OCI-LY3 (cell line): ENCODE measurements around the gene PLAC9.

Experiments
- H2AFZ ChIP-seq: fragments of 200-600, 300-600 bp; shearing (Covaris generic); 2 replicates; pipeline ENCODE4 v1.6.0; 2014; ENCODE audit warnings: antibody characterized with exemption, low read depth, low read length
- H3K27ac ChIP-seq: fragments of 200-600, 300-600 bp; sonication (generic); 2 replicates; pipeline ENCODE4 v1.5.1; 2014; ENCODE audit warnings: mild to moderate bottlenecking, low read length, moderate library complexity, mixed read lengths
- H3K27me3 ChIP-seq: fragments of 200-600, 300-600 bp; sonication (generic); 2 replicates; pipeline ENCODE4 v1.6.1; 2014; ENCODE audit warnings: low read depth, low read length, mixed read lengths
- H3K36me3 ChIP-seq: fragments of 200-600, 300-600 bp; sonication (generic); replicated peaks from 2 replicates; pipeline ENCODE3; 2014; ENCODE audit warnings: low read depth, low read length, mixed read lengths
- H3K4me1 ChIP-seq: fragments of 300-600, 200-600 bp; sonication (generic); 2 replicates; pipeline ENCODE4 v1.6.1; 2014; ENCODE audit warnings: low read length, mixed read lengths
- H3K4me2 ChIP-seq: fragments of 200-600, 300-600 bp; sonication (generic); 2 replicates; pipeline ENCODE4 v1.6.1; 2014; ENCODE audit warnings: low read length, mixed read lengths
- H3K4me3 ChIP-seq: fragments of 300-600, 200-600 bp; sonication (generic); 2 replicates; pipeline ENCODE4 v1.5.1; 2014; ENCODE audit warnings: antibody characterized with exemption, mild to moderate bottlenecking, low read length, moderate library complexity
- H3K79me2 ChIP-seq: fragments of 300-600, 200-600 bp; shearing (Covaris generic); 2 replicates; pipeline ENCODE4 v1.6.1; 2014; ENCODE audit warnings: mild to moderate bottlenecking, low read length, mixed read lengths
- H3K9ac ChIP-seq: fragments of 300-600, 200-600 bp; shearing (Covaris generic); 2 replicates; pipeline ENCODE4 v1.6.0; 2014; ENCODE audit warnings: mild to moderate bottlenecking, low read length, moderate library complexity
- H3K9me3 ChIP-seq: fragments of 200-600, 300-600 bp; shearing (Covaris generic); 2 replicates; pipeline ENCODE4 v1.6.1; 2014; ENCODE audit warnings: low read length, mixed read lengths; ENCODE audit not compliant: insufficient read depth
- H4K20me1 ChIP-seq: fragments of 200-600, 300-600 bp; sonication (generic); 2 replicates; pipeline ENCODE4 v1.6.1; 2016; ENCODE audit warnings: low read length, mixed read lengths; ENCODE audit not compliant: insufficient read depth
- CTCF ChIP-seq: fragments of 200-600, 300-600 bp; sonication (generic); IDR thresholded peaks from 2 replicates; pipeline ENCODE4 v1.5.1; 2014; ENCODE audit warnings: antibody characterized with exemption, low read length, low read depth
- EZH2phosphoT487 ChIP-seq: fragments of 200-600 bp; shearing (Covaris generic); IDR thresholded peaks from 2 replicates; pipeline ENCODE4 v1.6.1; 2018; ENCODE audit warnings: antibody characterized with exemption, mixed run types, low read depth

Gene PLAC9

DNA sequence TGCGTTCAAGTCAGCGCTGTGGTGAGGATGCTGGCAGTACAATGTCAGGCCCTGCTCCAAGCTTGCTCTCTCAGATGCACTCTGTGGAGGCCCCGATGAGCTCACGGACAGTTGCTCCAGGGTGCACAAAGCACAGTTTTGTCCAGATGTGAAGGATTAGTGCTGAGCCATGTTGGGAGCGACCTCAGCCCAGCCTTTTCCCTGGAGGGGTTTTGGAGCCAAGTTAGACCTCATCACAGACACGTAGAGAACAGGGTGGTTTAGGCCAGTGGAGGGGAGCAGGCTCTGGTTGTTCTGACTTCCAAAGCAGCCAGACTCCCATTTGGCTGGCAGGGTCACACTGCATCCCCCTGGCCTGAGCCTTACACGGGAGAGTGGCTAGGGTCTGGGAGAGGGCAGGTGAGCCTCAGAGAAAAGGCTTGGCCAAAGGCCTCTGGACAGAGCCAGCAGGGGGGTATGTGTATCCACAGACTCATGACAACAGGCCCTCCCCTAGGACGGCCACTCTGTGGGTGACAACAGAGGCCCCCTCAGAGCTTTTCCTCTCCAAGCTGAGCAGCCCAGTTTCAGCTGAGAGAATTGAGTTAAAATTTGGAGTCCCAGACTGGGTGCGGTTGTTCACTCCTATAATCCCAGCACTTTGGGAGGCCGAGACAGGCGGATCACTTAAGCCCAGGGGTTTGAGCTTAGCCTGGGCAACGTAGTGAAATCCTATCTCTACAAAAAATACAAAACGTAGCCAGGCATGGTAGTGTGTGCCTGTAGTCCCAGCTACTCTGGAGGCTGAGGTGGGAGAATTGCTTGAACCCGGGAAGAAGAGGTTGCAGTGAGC is 4.7 kb downstream of the PLAC9 start:
- Histone ChIP-seq H3K79me2 (no peaks in the 10 kb centered on the region), H2AFZ (no peak overlapping the region), H3K27me3 (no peaks in the 10 kb centered on the region), H3K9me3 (no peaks in the 10 kb centered on the region), H3K36me3 (no peaks in the 10 kb centered on the region), H3K4me3 (no peak overlapping the region), H3K27ac (no peak overlapping the region), H3K4me1 (no peaks in the 10 kb centered on the region), H4K20me1 (no peaks in the 10 kb centered on the region), H3K4me2 (no peak overlapping the region), H3K9ac (no peak overlapping the region)
- TF ChIP-seq CTCF (no peak), EZH2phosphoT487 (no peak)

GRCh38 chr10:80137920-80138319 is 5.4 kb downstream of the PLAC9 start:
- Histone ChIP-seq H3K4me2 (no peak overlapping the region), H3K79me2 (no peaks in the 10 kb centered on the region), H3K27me3 (no peaks in the 10 kb centered on the region), H3K4me1 (no peaks in the 10 kb centered on the region), H3K9ac (no peak overlapping the region), H3K27ac (no peak overlapping the region), H4K20me1 (no peaks in the 10 kb centered on the region), H3K36me3 (no peaks in the 10 kb centered on the region), H3K4me3 (no peak overlapping the region), H3K9me3 (no peaks in the 10 kb centered on the region), H2AFZ (no peak overlapping the region)
- TF ChIP-seq CTCF = no peak
- no peak for TF ChIP-seq EZH2phosphoT487

- Histone ChIP-seq H3K27ac (no peak overlapping the region), H3K79me2 (no peaks in the 10 kb centered on the region), H3K9me3 (no peaks in the 10 kb centered on the region), H3K36me3 (no peaks in the 10 kb centered on the region), H3K4me2 (no peak overlapping the region), H2AFZ (no peak overlapping the region), H3K4me1 (peaks cover 4% of the 10 kb centered on the region), H3K9ac (no peak overlapping the region), H3K27me3 (no peaks in the 10 kb centered on the region), H3K4me3 (no peak overlapping the region), H4K20me1 (0 out of 2 replicates have a peak, but pooled peaks cover 2% of the 10 kb centered on the region)
- TF ChIP-seq CTCF (no peak), EZH2phosphoT487 (no peak)
Measured at GRCh38 chr10:80139265-80139664, 6.7 kb downstream of the PLAC9 start.

DNA sequence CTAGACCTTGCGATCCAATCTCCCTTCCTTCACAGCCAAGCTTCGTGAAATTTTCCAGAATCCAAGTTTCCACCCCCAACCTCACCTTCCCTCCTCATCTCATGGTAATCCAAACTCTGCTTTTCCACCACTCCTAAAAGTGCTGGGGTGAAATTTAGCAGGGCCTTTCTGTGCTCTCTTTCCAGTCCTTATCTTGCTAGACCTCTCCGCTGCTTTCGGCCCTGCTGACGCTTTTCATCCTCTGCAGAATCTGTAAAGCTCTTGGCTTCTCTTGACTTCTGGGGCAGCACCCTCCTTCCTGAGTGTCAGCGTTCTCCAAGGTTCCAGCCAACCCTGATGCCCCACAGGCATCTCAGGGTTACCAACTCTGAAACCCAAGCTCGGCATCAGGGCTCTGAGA is 7.7 kb downstream of the PLAC9 start:
- no peaks in the 10 kb centered on the region for H3K27me3 ChIP-seq
- 0 out of 2 replicates have a peak, but pooled peaks cover 2% of the 10 kb centered on the region for H4K20me1 ChIP-seq
- no peak overlapping the region for H3K27ac ChIP-seq
- no peaks in the 10 kb centered on the region for H3K79me2 ChIP-seq
- H3K9me3 ChIP-seq = no peaks in the 10 kb centered on the region
- TF ChIP-seq CTCF = no peak
- H3K36me3 ChIP-seq = no peaks in the 10 kb centered on the region
- H3K4me1 ChIP-seq = peaks cover 13% of the 10 kb centered on the region
- no peak overlapping the region for H2AFZ ChIP-seq
- H3K4me3 ChIP-seq = no peak overlapping the region
- H3K9ac ChIP-seq = no peak overlapping the region
- H3K4me2 ChIP-seq = no peak overlapping the region
